ENCODE data around the gene CCDC146. TPM values are rescaled to one million over a fixed set of nuclear protein-coding genes. Genes with fewer than 3 reads are reported as not detected.

Gene CCDC146
- total and polyA plus RNA-seq, 9 donors: 5.3 to 44.6 (median 14.0) TPM

DNA sequence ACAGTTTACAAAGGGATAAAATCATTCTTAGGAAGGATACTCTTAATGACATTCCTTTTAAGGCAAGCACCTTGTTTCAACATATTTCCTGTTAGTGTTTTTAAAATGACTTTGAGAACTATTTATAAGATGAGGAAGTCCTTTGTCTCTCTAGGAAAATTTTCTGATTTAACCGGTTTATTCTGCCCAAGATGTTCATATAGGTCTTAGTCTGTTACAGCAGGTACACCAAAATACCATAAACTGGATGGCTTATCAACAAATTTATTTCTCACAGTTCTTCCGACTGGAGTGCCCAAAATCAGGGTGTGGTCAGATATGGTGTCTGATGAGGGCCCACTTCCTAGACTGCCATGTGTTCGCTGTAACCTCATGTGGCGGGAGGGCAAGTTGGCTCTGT, 215.8 kb downstream of the CCDC146 start:
- no peaks in the 10 kb centered on the region for H3K9me3 ChIP-seq
- TF ChIP-seq, protein P1, sequence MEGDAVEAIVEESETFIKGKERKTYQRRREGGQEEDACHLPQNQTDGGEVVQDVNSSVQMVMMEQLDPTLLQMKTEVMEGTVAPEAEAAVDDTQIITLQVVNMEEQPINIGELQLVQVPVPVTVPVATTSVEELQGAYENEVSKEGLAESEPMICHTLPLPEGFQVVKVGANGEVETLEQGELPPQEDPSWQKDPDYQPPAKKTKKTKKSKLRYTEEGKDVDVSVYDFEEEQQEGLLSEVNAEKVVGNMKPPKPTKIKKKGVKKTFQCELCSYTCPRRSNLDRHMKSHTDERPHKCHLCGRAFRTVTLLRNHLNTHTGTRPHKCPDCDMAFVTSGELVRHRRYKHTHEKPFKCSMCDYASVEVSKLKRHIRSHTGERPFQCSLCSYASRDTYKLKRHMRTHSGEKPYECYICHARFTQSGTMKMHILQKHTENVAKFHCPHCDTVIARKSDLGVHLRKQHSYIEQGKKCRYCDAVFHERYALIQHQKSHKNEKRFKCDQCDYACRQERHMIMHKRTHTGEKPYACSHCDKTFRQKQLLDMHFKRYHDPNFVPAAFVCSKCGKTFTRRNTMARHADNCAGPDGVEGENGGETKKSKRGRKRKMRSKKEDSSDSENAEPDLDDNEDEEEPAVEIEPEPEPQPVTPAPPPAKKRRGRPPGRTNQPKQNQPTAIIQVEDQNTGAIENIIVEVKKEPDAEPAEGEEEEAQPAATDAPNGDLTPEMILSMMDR (IDR thresholded peaks at IDR 0.05): no peak
- TF ChIP-seq POLR2A (IDR thresholded peaks at IDR 0.05): no peak
- TF ChIP-seq EP300 (IDR thresholded peaks at IDR 0.05): no peak
- no peaks in the 10 kb centered on the region for H3K36me3 ChIP-seq
- WGBS, 3 donors: 79 to 92% (median 87%) methylated on average over 4 of the region's 4 CpGs
- H3K4me3 ChIP-seq: no peak overlapping the region
- peaks cover 2% of the 10 kb centered on the region for H3K4me1 ChIP-seq (ENCODE audit: insufficient read depth)
- intact Hi-C loops (cut with DNase I): no loop called here
- no peak overlapping the region for H3K27ac ChIP-seq
- H3K27me3 ChIP-seq: no peaks in the 10 kb centered on the region
- no peak for DNase-seq

DNA sequence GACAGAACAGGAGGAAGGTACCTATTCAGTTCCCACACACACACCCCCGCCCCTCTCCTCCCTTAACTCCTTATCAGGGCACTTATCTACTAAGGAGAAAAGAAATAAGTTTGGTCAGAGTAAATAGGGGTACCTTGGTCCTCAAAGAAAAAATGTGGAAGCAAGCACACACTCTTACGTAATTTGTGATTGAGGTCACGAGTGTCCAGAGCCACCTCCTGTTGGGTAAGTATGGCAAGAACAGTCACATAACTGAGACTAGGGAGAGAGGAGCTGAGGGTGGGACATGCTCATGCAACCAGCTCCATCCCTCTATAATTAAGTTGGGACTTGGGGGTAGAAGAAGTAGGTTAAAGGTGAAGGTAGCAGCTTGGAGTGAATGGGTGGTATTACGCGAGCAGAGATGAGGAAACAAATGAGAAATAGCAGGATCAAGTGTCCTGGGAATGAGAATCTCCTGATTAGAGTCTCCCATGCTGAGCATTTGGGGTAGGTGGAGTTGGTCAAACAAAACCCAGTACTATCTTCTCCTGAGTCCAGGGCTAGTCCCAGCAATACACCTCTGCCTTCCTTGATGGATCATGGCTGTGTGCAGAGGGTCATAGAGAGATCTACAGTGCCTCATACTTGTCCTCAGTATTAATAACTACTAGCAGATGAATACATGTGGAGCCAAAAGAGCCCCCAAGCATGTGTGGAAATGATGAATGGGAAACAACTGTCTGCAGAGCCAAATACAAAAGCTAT, 216.6 kb downstream of the CCDC146 start:
- H3K36me3 ChIP-seq: no peaks in the 10 kb centered on the region
- intact Hi-C loops (cut with DNase I): no loop called here
- H3K27ac ChIP-seq: no peak overlapping the region

DNA sequence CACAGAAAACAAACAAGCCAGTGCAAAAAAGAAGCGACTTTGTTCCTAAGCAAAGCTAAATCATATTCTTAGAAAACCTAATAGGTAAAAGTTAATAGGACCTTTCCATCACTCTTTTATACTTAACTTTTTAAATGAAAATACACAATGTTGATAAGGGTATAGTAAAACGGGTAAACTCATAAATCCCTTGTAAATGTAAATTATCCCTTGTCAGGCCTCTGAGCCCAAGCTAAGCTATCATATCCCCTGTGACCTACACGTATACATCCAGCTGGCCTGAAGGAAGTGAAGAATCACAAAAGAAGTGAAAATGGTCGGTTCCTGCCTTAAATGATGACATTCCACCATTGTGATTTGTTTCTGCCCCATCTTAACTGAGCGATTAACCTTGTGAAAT, 217.3 kb downstream of the CCDC146 start:
- TF ChIP-seq EP300 (IDR thresholded peaks at IDR 0.05) (no peak), POLR2A (IDR thresholded peaks at IDR 0.05) (no peak)
- Histone ChIP-seq H3K27me3 (no peaks in the 10 kb centered on the region), H3K36me3 (no peaks in the 10 kb centered on the region), H3K9me3 (no peaks in the 10 kb centered on the region), H3K4me3 (no peak overlapping the region), H3K4me1 (ENCODE audit: insufficient read depth) (peaks cover 2% of the 10 kb centered on the region), H3K27ac (no peak overlapping the region)
- intact Hi-C loops (cut with DNase I): no loop called here
- no peak for DNase-seq
- 66 to 75% (median 66%) methylated on average over 5 of the region's 5 CpGs for WGBS, 3 donors

More for the DNA sequence above, 216.6 kb downstream of the CCDC146 start:
- WGBS, 3 donors: 78 to 96% (median 94%) methylated on average over 5 of the region's 5 CpGs
- Histone ChIP-seq H3K9me3 (no peaks in the 10 kb centered on the region), H3K27me3 (no peaks in the 10 kb centered on the region), H3K4me3 (no peak overlapping the region), H3K4me1 (ENCODE audit: insufficient read depth) (peaks cover 2% of the 10 kb centered on the region)
- DNase-seq: no peak
- TF ChIP-seq, protein P1 (IDR thresholded peaks at IDR 0.05): no peak
- TF ChIP-seq POLR2A (IDR thresholded peaks at IDR 0.05) (no peak), EP300 (IDR thresholded peaks at IDR 0.05) (no peak)

Other genes starting within 250 kb of the CCDC146 start
- not detected for gene SPDYE17, start 90.3 kb upstream of the CCDC146 start, total RNA-seq
- gene SPDYE17, start 90.3 kb upstream of the CCDC146 start, polyA plus RNA-seq: not detected
- gene SPDYE18, start 60.1 kb upstream of the CCDC146 start, total RNA-seq: 1 to 10 TPM in 5 of 7 donors, under 1 TPM in 1, not detected in 1; 0.53 to 2.9 (median 1.9) TPM
- 1 to 10 TPM in 1 of 2 donors, under 1 TPM in 1; 0.38 to 2.1 TPM for gene SPDYE18, start 60.1 kb upstream of the CCDC146 start, polyA plus RNA-seq
- gene FGL2, start 77.2 kb downstream of the CCDC146 start, total RNA-seq: 10 to 100 TPM in 4 of 7 donors, 1 to 10 TPM in 3; 3.5 to 20.5 (median 10.5) TPM
- 10 to 100 TPM in 1 of 2 donors, 1 to 10 TPM in 1; 4.9 to 22.4 TPM for gene FGL2, start 77.2 kb downstream of the CCDC146 start, polyA plus RNA-seq

Measured in ovary (tissue), 9 donors.